Measurements from ENCODE around the gene TMEM225.
"Not testable (repeated sequence)": the region's sequence is repeated elsewhere in the genome, so short reads cannot be mapped to it uniquely, and the experiment has no call there.

TMEM225 gene

DNA sequence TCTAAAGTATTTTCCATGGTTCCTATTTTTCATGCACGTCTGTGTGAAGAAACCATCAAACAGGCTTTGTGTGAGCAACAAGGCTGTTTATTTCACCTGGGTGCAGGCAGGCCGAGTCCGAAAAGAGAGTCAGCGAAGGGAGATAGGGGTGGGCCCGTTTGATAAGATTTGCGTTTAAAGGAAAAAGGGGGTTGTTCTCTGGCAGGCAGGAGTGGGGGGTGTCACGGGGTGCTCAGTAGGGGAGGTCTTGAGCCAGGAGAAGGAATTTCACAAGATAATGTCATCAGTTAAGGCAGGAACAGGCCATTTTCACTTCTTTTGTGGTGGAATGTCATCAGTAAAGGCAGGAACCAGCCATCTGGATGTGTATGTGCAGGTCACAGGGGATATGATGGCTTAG, 20.2 kb downstream of the TMEM225 start:
- H2AFZ ChIP-seq (ENCODE audit: low read length); H3K36me3 ChIP-seq (ENCODE audit: insufficient read depth, low read length); H3K9me3 ChIP-seq (ENCODE audit: insufficient read depth, low read depth, low read length); H3K79me2 ChIP-seq (ENCODE audit: insufficient read depth, low read length); H3K9ac ChIP-seq (ENCODE audit: low read depth, low read length, poor library complexity, severe bottlenecking); H3K9me2 ChIP-seq (replicated peaks; ENCODE audit: low read depth, low read length); H3K27me3 ChIP-seq (ENCODE audit: insufficient read depth, low read length, poor library complexity, severe bottlenecking); H3F3A ChIP-seq (ENCODE audit: low read depth); H4K20me1 ChIP-seq (ENCODE audit: insufficient read depth, low read length, poor library complexity, severe bottlenecking); H3K4me2 ChIP-seq (ENCODE audit: low read depth, low read length, poor library complexity, severe bottlenecking); H3K4me3 ChIP-seq (ENCODE audit: low read length, poor library complexity, severe bottlenecking); H3K4me1 ChIP-seq (ENCODE audit: insufficient read depth, low read length, poor library complexity, severe bottlenecking): not testable (repeated sequence)

DNA sequence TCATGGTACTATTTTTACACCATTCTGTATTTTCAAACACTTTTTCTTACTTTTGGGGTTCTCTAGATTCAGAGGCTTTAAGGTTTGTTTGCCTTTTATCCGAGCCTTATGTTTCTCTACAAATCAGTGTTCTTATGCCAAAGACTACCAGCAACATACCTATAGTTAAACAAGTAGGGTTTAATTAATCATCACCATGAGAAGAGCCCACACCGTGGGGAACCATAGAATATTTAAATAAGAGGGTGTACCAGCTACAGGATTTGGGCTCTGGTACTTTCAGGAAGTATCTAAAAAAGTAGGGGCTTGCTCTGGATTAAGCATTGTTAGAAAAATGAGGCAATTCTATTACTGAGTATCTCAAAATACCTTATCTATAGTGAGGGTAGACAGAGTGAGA, 25.7 kb downstream of the TMEM225 start:
- Histone ChIP-seq H3K9me2 (replicated peaks; ENCODE audit: low read depth, low read length) (no peaks in the 10 kb centered on the region), H3K4me3 (ENCODE audit: low read length, poor library complexity, severe bottlenecking) (no peak overlapping the region), H4K20me1 (ENCODE audit: insufficient read depth, low read length, poor library complexity, severe bottlenecking) (no peaks in the 10 kb centered on the region), H3K4me2 (ENCODE audit: low read depth, low read length, poor library complexity, severe bottlenecking) (no peak overlapping the region), H2AFZ (ENCODE audit: low read length) (no peak overlapping the region), H3K27me3 (ENCODE audit: insufficient read depth, low read length, poor library complexity, severe bottlenecking) (no peaks in the 10 kb centered on the region), H3F3A (ENCODE audit: low read depth) (no peaks in the 10 kb centered on the region), H3K9ac (ENCODE audit: low read depth, low read length, poor library complexity, severe bottlenecking) (no peak overlapping the region), H3K36me3 (ENCODE audit: insufficient read depth, low read length) (no peaks in the 10 kb centered on the region), H3K4me1 (ENCODE audit: insufficient read depth, low read length, poor library complexity, severe bottlenecking) (no peaks in the 10 kb centered on the region), H3K79me2 (ENCODE audit: insufficient read depth, low read length) (no peaks in the 10 kb centered on the region), H3K9me3 (ENCODE audit: insufficient read depth, low read depth, low read length) (0 out of 2 replicates have a peak, but pooled peaks cover under 1% of the 10 kb centered on the region)
- TF ChIP-seq, protein P1, sequence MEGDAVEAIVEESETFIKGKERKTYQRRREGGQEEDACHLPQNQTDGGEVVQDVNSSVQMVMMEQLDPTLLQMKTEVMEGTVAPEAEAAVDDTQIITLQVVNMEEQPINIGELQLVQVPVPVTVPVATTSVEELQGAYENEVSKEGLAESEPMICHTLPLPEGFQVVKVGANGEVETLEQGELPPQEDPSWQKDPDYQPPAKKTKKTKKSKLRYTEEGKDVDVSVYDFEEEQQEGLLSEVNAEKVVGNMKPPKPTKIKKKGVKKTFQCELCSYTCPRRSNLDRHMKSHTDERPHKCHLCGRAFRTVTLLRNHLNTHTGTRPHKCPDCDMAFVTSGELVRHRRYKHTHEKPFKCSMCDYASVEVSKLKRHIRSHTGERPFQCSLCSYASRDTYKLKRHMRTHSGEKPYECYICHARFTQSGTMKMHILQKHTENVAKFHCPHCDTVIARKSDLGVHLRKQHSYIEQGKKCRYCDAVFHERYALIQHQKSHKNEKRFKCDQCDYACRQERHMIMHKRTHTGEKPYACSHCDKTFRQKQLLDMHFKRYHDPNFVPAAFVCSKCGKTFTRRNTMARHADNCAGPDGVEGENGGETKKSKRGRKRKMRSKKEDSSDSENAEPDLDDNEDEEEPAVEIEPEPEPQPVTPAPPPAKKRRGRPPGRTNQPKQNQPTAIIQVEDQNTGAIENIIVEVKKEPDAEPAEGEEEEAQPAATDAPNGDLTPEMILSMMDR (conservative IDR thresholded peaks at IDR 0.05; ENCODE audit: low read length) = no peak
- TF ChIP-seq EZH2phosphoT487 (IDR thresholded peaks at IDR 0.05; ENCODE audit: borderline replicate concordance) = no peak

- H4K20me1 ChIP-seq (ENCODE audit: insufficient read depth, low read length, poor library complexity, severe bottlenecking) = no peaks in the 10 kb centered on the region
- H3K9ac ChIP-seq (ENCODE audit: low read depth, low read length, poor library complexity, severe bottlenecking) = no peak overlapping the region
- TF ChIP-seq, protein P1 (conservative IDR thresholded peaks at IDR 0.05; ENCODE audit: low read length) = no peak
- TF ChIP-seq EZH2phosphoT487 (IDR thresholded peaks at IDR 0.05; ENCODE audit: borderline replicate concordance) = no peak
- no peaks in the 10 kb centered on the region for H3K79me2 ChIP-seq (ENCODE audit: insufficient read depth, low read length)
- H3K9me2 ChIP-seq (replicated peaks; ENCODE audit: low read depth, low read length) = no peaks in the 10 kb centered on the region
- no peak overlapping the region for H2AFZ ChIP-seq (ENCODE audit: low read length)
- H3F3A ChIP-seq (ENCODE audit: low read depth) = no peaks in the 10 kb centered on the region
- H3K4me1 ChIP-seq (ENCODE audit: insufficient read depth, low read length, poor library complexity, severe bottlenecking) = no peaks in the 10 kb centered on the region
- no peaks in the 10 kb centered on the region for H3K27me3 ChIP-seq (ENCODE audit: insufficient read depth, low read length, poor library complexity, severe bottlenecking)
- H3K4me3 ChIP-seq (ENCODE audit: low read length, poor library complexity, severe bottlenecking) = no peak overlapping the region
- no peaks in the 10 kb centered on the region for H3K9me3 ChIP-seq (ENCODE audit: insufficient read depth, low read depth, low read length)
- no peak overlapping the region for H3K4me2 ChIP-seq (ENCODE audit: low read depth, low read length, poor library complexity, severe bottlenecking)
- H3K36me3 ChIP-seq (ENCODE audit: insufficient read depth, low read length) = no peaks in the 10 kb centered on the region
Measured at GRCh38 chr11:123856444-123856843, 29.0 kb downstream of the TMEM225 start.

GRCh38 chr11:123853038-123853437, 32.4 kb downstream of the TMEM225 start:
- H4K20me1 ChIP-seq (ENCODE audit: insufficient read depth, low read length, poor library complexity, severe bottlenecking) = no peaks in the 10 kb centered on the region
- no peaks in the 10 kb centered on the region for H3K9me2 ChIP-seq (replicated peaks; ENCODE audit: low read depth, low read length)
- H3K4me1 ChIP-seq (ENCODE audit: insufficient read depth, low read length, poor library complexity, severe bottlenecking) = no peaks in the 10 kb centered on the region
- no peak overlapping the region for H2AFZ ChIP-seq (ENCODE audit: low read length)
- no peaks in the 10 kb centered on the region for H3F3A ChIP-seq (ENCODE audit: low read depth)
- no peaks in the 10 kb centered on the region for H3K79me2 ChIP-seq (ENCODE audit: insufficient read depth, low read length)
- no peaks in the 10 kb centered on the region for H3K36me3 ChIP-seq (ENCODE audit: insufficient read depth, low read length)
- H3K27me3 ChIP-seq (ENCODE audit: insufficient read depth, low read length, poor library complexity, severe bottlenecking) = no peaks in the 10 kb centered on the region
- H3K9ac ChIP-seq (ENCODE audit: low read depth, low read length, poor library complexity, severe bottlenecking) = no peak overlapping the region
- TF ChIP-seq, protein P1 (conservative IDR thresholded peaks at IDR 0.05; ENCODE audit: low read length) = no peak
- TF ChIP-seq EZH2phosphoT487 (IDR thresholded peaks at IDR 0.05; ENCODE audit: borderline replicate concordance) = no peak
- H3K4me2 ChIP-seq (ENCODE audit: low read depth, low read length, poor library complexity, severe bottlenecking) = no peak overlapping the region
- no peak overlapping the region for H3K4me3 ChIP-seq (ENCODE audit: low read length, poor library complexity, severe bottlenecking)
- no peaks in the 10 kb centered on the region for H3K9me3 ChIP-seq (ENCODE audit: insufficient read depth, low read depth, low read length)

All from Loucy (cell line).